GM23338 (cell line): ENCODE measurements around the gene BTN3A1. TPM values are rescaled to one million over a fixed set of nuclear protein-coding genes. Genes with fewer than 3 reads are reported as not detected.

ENCODE experiments used
- ATAC-seq: fragments of 200-7000 bp; cut with Tn5 transposase; 3 replicates; pipeline ENCODE4 v1.9.1; 2020
- DNase-seq: peaks from one replicate; pipeline ENCODE4 v3.0.0-alpha.2; 2015; ENCODE audit warnings: low spot score
- H2AFZ ChIP-seq: fragments of 200-600 bp; sonication (generic); 2 replicates; pipeline ENCODE4 v1.8.0; 2016; ENCODE audit warnings: antibody characterized with exemption, mild to moderate bottlenecking, moderate library complexity
- H3F3A ChIP-seq: fragments of 200-600 bp; sonication (generic); replicated peaks from 2 replicates; pipeline ENCODE4 v1.8.0; 2017; ENCODE audit warnings: antibody characterized with exemption, mixed run types, low read depth
- H3K27ac ChIP-seq: fragments of 200-600 bp; sonication (generic); 2 replicates; pipeline ENCODE4 v1.6.1; 2016; ENCODE audit warnings: low read depth
- H3K27me3 ChIP-seq: fragments of 200-600 bp; sonication (generic); 2 replicates; pipeline ENCODE4 v1.8.0; 2016; ENCODE audit warnings: mild to moderate bottlenecking, mixed run types, moderate library complexity; ENCODE audit not compliant: insufficient read depth
- H3K36me3 ChIP-seq: fragments of 200-600 bp; sonication (generic); 2 replicates; pipeline ENCODE4 v1.8.0; 2016; ENCODE audit warnings: mild to moderate bottlenecking; ENCODE audit not compliant: insufficient read depth
- H3K4me1 ChIP-seq: fragments of 200-600 bp; sonication (generic); 2 replicates; pipeline ENCODE4 v1.8.0; 2016; ENCODE audit warnings: mild to moderate bottlenecking, moderate library complexity; ENCODE audit not compliant: insufficient read depth
- H3K4me2 ChIP-seq: fragments of 200-600 bp; sonication (generic); 2 replicates; pipeline ENCODE4 v1.7.1; 2017; ENCODE audit warnings: mixed run types
- H3K4me3 ChIP-seq: fragments of 200-600 bp; sonication (generic); 2 replicates; pipeline ENCODE4 v1.6.1; 2016; ENCODE audit warnings: mixed run types
- H3K79me2 ChIP-seq: fragments of 200-600 bp; sonication (generic); replicated peaks from 2 replicates; pipeline ENCODE4 v1.8.0; 2017; ENCODE audit warnings: mild to moderate bottlenecking; ENCODE audit not compliant: insufficient read depth
- H3K9me2 ChIP-seq: fragments of 200-600 bp; sonication (generic); 2 replicates; pipeline ENCODE4 v1.8.0; 2017; ENCODE audit not compliant: insufficient read depth
- H4K20me1 ChIP-seq: fragments of 200-600 bp; sonication (generic); replicated peaks from 2 replicates; pipeline ENCODE4 v1.8.0; 2017; ENCODE audit warnings: mild to moderate bottlenecking; ENCODE audit not compliant: insufficient read depth
- H3K27ac Mint-ChIP-seq: 2 replicates; pipeline ENCODE4 v1.8.0; 2020; ENCODE audit warnings: inconsistent platforms, mild to moderate bottlenecking, moderate library complexity, mixed read lengths
- H3K27me3 Mint-ChIP-seq: 3 replicates; pipeline ENCODE4 v1.8.0; 2022; ENCODE audit warnings: low read depth, mild to moderate bottlenecking, moderate library complexity, mixed read lengths, inconsistent platforms; ENCODE audit not compliant: insufficient read depth, poor library complexity
- H3K36me3 Mint-ChIP-seq: 3 replicates; pipeline ENCODE4 v1.8.0; 2021; ENCODE audit warnings: low read depth, mild to moderate bottlenecking, inconsistent platforms, moderate library complexity, mixed read lengths
- H3K4me1 Mint-ChIP-seq: 3 replicates; pipeline ENCODE4 v1.8.0; 2020; ENCODE audit warnings: mild to moderate bottlenecking, inconsistent platforms, mixed read lengths
- H3K4me3 Mint-ChIP-seq: 3 replicates; pipeline ENCODE4 v1.8.0; 2021; ENCODE audit warnings: moderate library complexity, mild to moderate bottlenecking, inconsistent platforms, mixed read lengths
- H3K9me3 Mint-ChIP-seq: 3 replicates; pipeline ENCODE4 v1.8.0; 2020; ENCODE audit warnings: moderate library complexity, mild to moderate bottlenecking, inconsistent platforms, mixed read lengths
- CREB1 ChIP-seq: fragments of 250-450 bp; sonication (Bioruptor Pico); IDR thresholded peaks from 2 replicates; pipeline ENCODE4 v1.5.0; 2020; ENCODE audit warnings: low read depth, mild to moderate bottlenecking, moderate library complexity
- CTCF ChIP-seq, 2 experiments: fragments of 200-600 bp in 1 of 2; sonication (generic) in 1 of 2; conservative IDR thresholded peaks; 2 replicates each; pipeline versions ENCODE4 v1.5.1 to v1.6.1; 2016 to 2017; ENCODE audit warnings: antibody characterized with exemption in 2 of 2, low read depth in 2 of 2, mild to moderate bottlenecking in 2 of 2, moderate library complexity in 1 of 2
- ETS1 ChIP-seq: IDR thresholded peaks from 2 replicates; pipeline ENCODE4 v1.6.1; 2016; ENCODE audit warnings: antibody characterized with exemption
- EZH2 ChIP-seq: fragments of 200-600 bp; sonication (generic); IDR thresholded peaks from one replicate; pipeline ENCODE4 v1.8.0; 2017; ENCODE audit warnings: antibody characterized with exemption, mild to moderate bottlenecking, low read depth; ENCODE audit not compliant: unreplicated experiment
- EZH2phosphoT487 ChIP-seq: fragments of 200-600 bp; sonication (generic); IDR thresholded peaks from one replicate; pipeline ENCODE4 v1.8.1; 2018; ENCODE audit warnings: antibody characterized with exemption; ENCODE audit not compliant: unreplicated experiment
- JUNB ChIP-seq: IDR thresholded peaks from one replicate; pipeline ENCODE4 v1.6.1; 2016; ENCODE audit warnings: antibody characterized with exemption; ENCODE audit not compliant: unreplicated experiment
- NANOG ChIP-seq: IDR thresholded peaks from 2 replicates; pipeline ENCODE4 v1.6.1; 2016; ENCODE audit warnings: antibody characterized with exemption, borderline replicate concordance
- POLR2AphosphoS5 ChIP-seq: IDR thresholded peaks from 2 replicates; pipeline ENCODE4 v1.6.1; 2016; ENCODE audit warnings: antibody characterized with exemption, low read depth
- REST ChIP-seq: IDR thresholded peaks from one replicate; pipeline ENCODE4 v1.6.1; 2018; ENCODE audit warnings: antibody characterized with exemption; ENCODE audit not compliant: unreplicated experiment
- STAT1 ChIP-seq: IDR thresholded peaks from one replicate; pipeline ENCODE4 v1.6.1; 2016; ENCODE audit warnings: antibody characterized with exemption; ENCODE audit not compliant: unreplicated experiment
- ZNF114 ChIP-seq: fragments of 250-450 bp; sonication (Bioruptor Pico); IDR thresholded peaks from 2 replicates; pipeline ENCODE4 v1.5.0; 2020; ENCODE audit warnings: mild to moderate bottlenecking, moderate library complexity
- ZNF331 ChIP-seq: fragments of 250-450 bp; sonication (Bioruptor Pico); IDR thresholded peaks from 2 replicates; pipeline ENCODE4 v1.5.0; 2020; ENCODE audit warnings: low read depth, mild to moderate bottlenecking, moderate library complexity
- ZNF462 ChIP-seq: fragments of 250-450 bp; sonication (Bioruptor Pico); IDR thresholded peaks from 2 replicates; pipeline ENCODE4 v1.5.0; 2020; ENCODE audit warnings: mild to moderate bottlenecking, moderate library complexity
- polyA plus RNA-seq: library from polyadenylated mRNA; unstranded; fragments of >200 nt; fragmentation: Nextera tagmentation; extraction: Ambion mirVana; gene quantifications from 2 replicates; pipeline ENCODE4 v1.2.1, GENCODE V29; 2016
- total RNA-seq: library from RNA; depleted of rRNA; stranded (reverse); fragments of >200 nt; shearing (Covaris generic); gene quantifications from 2 replicates; pipeline ENCODE4 v1.2.3, GENCODE V29; 2014

Gene BTN3A1
- total and polyA plus RNA-seq, 2 experiments from 2014 or later: 2.4 to 4.0 TPM

- no peak for ATAC-seq
- no peak overlapping the region for H3K4me2 ChIP-seq
- peaks cover 1% of the 10 kb centered on the region for H3K27me3 Mint-ChIP-seq
- H3K4me1 Mint-ChIP-seq: peaks cover 16% of the 10 kb centered on the region
- no peak for DNase-seq
- no peak overlapping the region for H3K27ac Mint-ChIP-seq
- H3K36me3 Mint-ChIP-seq: peaks cover 4% of the 10 kb centered on the region
- peaks cover 2% of the 10 kb centered on the region; the same call in 1 of the 2 replicates for H4K20me1 ChIP-seq
- no peaks in the 10 kb centered on the region; the same call in none of the 2 replicates for H3K4me1 ChIP-seq
- TF ChIP-seq POLR2AphosphoS5 (no peak), ZNF114 (CRISPR knock-in tag) (no peak), CTCF (conservative IDR thresholded peaks at IDR 0.05; ENCODE audit: low read depth in 2 of 2) (no peak), NANOG (no peak), CREB1 (no peak), EZH2 (no peak), REST (no peak), JUNB (no peak), STAT1 (no peak), ZNF331 (CRISPR knock-in tag) (no peak), ZNF462 (CRISPR knock-in tag) (no peak), EZH2phosphoT487 (no peak), ETS1 (no peak)
- H3K27me3 ChIP-seq: no peaks in the 10 kb centered on the region
- H3K27ac ChIP-seq: no peak overlapping the region
- no peak overlapping the region for H3K4me3 ChIP-seq
- H3F3A ChIP-seq: no peaks in the 10 kb centered on the region
- no peaks in the 10 kb centered on the region for H3K9me3 Mint-ChIP-seq
- no peaks in the 10 kb centered on the region; the same call in 1 of the 2 replicates for H3K36me3 ChIP-seq
- peaks cover 11% of the 10 kb centered on the region for H3K79me2 ChIP-seq
- H3K9me2 ChIP-seq: no peaks in the 10 kb centered on the region
- H2AFZ ChIP-seq: no peak overlapping the region
- no peak overlapping the region for H3K4me3 Mint-ChIP-seq
Measured at GRCh38 chr6:26454631-26455030, 52.6 kb downstream of the BTN3A1 start.
